ENCODE measurements around the gene ASPSCR1. TPM values are rescaled to one million over a fixed set of nuclear protein-coding genes. Genes with fewer than 3 reads are reported as not detected.

The ASPSCR1 gene
- total RNA-seq, 2 donors from 2014 or later = 22.3 to 30.3 TPM

DNA sequence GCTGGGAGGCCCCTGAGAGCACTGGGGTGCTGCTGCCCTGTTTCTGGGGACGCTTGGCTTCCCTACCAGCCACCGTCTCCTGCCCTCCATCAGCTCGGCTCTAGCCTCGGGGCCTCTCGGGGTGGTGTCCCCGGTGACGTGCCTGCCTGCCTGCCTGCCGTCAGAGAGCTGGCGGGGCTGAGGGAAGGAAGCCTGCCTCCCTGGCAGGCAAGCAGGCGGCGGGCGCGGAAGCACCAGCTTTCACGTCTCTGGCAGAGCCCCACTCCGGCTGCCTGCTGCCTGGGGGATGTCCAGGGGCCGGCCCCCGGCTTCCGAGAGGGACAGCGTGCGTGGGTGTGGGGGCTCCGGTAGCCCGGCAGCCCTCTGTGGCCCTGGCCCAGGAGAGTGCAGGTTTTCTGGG lies 35.9 kb downstream of the ASPSCR1 start:
- no peak overlapping the region for H3K27ac Mint-ChIP-seq
- H3K36me3 Mint-ChIP-seq (ENCODE audit: low read depth) = peaks cover 2% of the 10 kb centered on the region
- no peaks in the 10 kb centered on the region for H3K4me1 Mint-ChIP-seq
- no peaks in the 10 kb centered on the region for H3K9me3 Mint-ChIP-seq
- no peak for ATAC-seq (replicated peaks)
- H3K4me3 Mint-ChIP-seq = no peak overlapping the region
- H3K27me3 Mint-ChIP-seq = no peaks in the 10 kb centered on the region

DNA sequence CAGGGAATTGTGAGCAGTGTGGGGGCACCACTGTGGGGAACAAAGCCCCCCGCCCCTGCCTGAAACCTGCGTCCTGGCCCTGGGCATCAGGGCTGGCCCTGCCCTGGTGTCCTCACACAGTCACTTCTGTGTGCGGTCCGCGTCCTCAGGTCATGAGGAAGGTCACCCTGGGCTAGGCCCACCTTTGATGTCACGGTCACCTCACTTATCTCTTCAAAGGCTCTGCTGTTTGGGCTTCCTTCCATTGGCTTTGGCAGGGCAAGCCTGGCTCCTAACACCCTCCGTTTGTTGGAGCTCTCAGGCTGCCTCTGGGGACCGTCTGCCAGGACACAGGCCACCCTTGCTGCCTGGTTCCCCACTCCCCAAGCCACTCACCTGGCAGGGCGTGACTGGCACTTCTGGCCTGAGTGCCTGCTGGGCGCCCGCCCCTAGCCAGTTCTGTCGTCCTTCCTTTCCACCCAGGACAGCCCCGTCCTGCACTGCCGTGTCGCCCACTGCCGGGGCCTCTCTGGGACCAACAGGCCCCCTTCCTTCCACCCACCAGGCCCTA lies 36.4 kb downstream of the ASPSCR1 start:
- no peaks in the 10 kb centered on the region for H3K9me3 Mint-ChIP-seq
- no peaks in the 10 kb centered on the region for H3K27me3 Mint-ChIP-seq
- H3K4me1 Mint-ChIP-seq = no peaks in the 10 kb centered on the region
- no peak overlapping the region for H3K27ac Mint-ChIP-seq
- no peak overlapping the region for H3K4me3 Mint-ChIP-seq
- ATAC-seq (replicated peaks) = no peak
- peaks cover 7% of the 10 kb centered on the region for H3K36me3 Mint-ChIP-seq (ENCODE audit: low read depth)

DNA sequence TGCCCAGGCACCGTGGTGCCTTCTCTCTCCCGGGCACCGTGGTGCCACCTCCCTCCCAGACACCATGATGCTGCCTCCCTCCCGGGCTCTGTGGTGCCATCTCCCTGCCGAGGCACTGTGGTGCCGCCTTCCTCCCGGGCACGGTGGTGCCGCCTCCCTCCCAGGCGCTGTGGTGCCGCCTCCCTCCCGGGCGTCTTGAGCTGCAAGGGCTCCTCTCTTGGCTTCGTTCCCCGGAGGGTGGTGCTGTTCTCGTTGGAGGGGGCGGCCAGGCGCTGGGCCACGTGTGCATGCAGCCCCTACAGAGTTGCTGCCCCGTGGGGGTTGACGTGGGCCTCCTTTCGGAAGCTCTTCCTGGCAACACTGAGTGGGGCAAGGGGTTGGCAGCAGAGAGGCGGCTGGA lies 37.0 kb downstream of the ASPSCR1 start:
- Mint-ChIP-seq H3K27ac (no peak overlapping the region), H3K27me3 (no peaks in the 10 kb centered on the region), H3K4me1 (no peaks in the 10 kb centered on the region), H3K9me3 (no peaks in the 10 kb centered on the region), H3K4me3 (no peak overlapping the region), H3K36me3 (ENCODE audit: low read depth) (peaks cover 9% of the 10 kb centered on the region)
- ATAC-seq (replicated peaks) = no peak

DNA sequence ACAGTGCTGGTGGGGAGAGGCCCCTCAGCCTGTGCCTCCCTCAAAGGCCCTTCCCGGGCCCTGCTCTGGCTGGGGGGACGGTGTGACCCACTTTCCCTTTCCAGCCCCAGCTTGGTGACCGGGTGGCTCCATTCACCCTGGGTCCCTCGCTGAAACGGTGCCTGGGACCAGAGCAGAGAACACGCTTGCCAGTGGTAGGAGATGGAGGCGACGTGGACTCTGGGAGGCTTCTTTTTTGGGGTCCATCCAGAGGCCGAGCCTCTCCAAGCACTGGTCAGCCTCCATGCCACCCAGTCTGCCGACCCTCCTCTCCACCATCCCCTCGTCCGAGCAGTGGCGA lies 37.5 kb downstream of the ASPSCR1 start:
- no peak overlapping the region for H3K4me3 Mint-ChIP-seq
- H3K36me3 Mint-ChIP-seq (ENCODE audit: low read depth) = peaks cover 9% of the 10 kb centered on the region
- H3K27ac Mint-ChIP-seq = no peak overlapping the region
- no peaks in the 10 kb centered on the region for H3K4me1 Mint-ChIP-seq
- no peak for ATAC-seq (replicated peaks)
- no peaks in the 10 kb centered on the region for H3K27me3 Mint-ChIP-seq
- no peaks in the 10 kb centered on the region for H3K9me3 Mint-ChIP-seq

DNA sequence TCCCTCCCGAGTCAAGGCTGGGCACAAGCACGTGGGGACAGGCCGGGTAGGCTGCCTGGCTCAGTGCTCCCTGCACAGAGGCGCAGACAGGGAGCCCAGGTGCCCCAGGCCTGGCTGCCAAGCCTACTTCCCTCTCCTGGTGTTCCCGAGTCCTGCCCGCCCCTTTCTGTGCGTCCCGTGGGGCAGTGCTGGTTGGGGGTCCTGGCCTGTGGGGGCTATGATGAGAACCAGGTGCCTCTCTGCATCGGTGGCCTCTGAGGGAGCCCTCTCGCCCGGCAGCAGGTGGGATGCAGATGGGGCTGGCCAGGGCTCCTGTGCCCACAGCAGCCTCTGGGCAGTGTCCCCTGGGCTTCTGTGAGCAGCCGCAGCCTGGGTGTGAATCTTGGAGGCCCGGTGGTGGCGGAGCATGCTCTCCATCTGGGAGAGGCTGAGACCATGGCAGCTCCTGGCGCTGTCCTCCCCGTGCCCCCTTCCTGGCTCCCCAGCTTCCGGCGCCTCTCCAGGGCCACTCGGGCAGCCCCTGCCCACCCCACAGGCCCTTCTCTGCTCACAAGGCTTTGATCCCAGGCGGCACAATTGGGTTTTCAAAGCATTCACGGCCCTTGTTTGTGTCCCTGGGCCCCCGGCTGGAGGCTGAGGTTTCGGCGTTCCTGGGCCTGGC lies 38.0 kb downstream of the ASPSCR1 start:
- no peaks in the 10 kb centered on the region for H3K4me1 Mint-ChIP-seq
- H3K27me3 Mint-ChIP-seq = no peaks in the 10 kb centered on the region
- H3K9me3 Mint-ChIP-seq = no peaks in the 10 kb centered on the region
- no peak overlapping the region for H3K27ac Mint-ChIP-seq
- ATAC-seq (replicated peaks) = no peak
- peaks cover 9% of the 10 kb centered on the region for H3K36me3 Mint-ChIP-seq (ENCODE audit: low read depth)
- no peak overlapping the region for H3K4me3 Mint-ChIP-seq

DNA sequence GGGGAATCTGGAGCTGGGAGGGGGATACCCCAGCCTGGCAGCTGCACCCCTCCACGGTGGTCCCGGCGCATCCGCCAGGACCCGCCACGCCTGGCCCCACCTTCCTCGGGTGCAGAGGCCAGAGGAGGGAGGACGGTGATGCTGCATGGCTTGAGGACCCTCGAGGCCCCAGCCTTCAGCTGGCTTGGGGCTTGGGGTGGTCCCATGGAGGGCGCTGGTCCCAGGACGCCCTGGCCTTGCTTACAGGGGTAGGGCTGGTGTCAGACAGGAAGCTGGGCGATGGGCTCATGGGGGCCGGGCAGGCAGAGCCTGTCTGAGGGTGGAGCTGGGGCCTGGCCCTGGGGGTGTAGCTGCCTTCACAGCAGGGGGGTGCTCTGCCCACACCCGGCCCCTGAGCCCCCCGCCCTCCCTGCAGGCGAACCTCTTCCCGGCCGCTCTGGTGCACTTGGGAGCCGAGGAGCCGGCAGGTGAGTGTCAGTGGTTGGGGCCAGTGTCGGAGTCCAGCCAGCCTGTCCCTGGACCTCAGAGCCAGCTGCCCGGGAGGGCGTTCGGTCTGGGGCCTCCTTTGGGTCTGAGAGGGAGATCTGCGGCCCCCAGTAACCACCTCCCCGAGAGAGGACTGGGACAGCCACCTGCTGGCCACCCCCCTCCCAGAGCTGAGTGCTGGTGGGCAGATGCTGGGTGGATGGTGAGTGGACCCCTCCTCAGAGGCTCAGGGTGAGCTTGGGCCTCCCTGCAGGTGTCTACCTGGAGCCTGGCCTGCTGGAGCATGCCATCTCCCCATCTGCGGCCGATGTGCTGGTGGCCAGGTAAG lies 38.8 kb downstream of the ASPSCR1 start:
- no peak overlapping the region for H3K27ac Mint-ChIP-seq
- no peak overlapping the region for H3K4me3 Mint-ChIP-seq
- H3K9me3 Mint-ChIP-seq = no peaks in the 10 kb centered on the region
- ATAC-seq (replicated peaks) = no peak
- peaks cover 9% of the 10 kb centered on the region for H3K36me3 Mint-ChIP-seq (ENCODE audit: low read depth)
- no peaks in the 10 kb centered on the region for H3K4me1 Mint-ChIP-seq
- no peaks in the 10 kb centered on the region for H3K27me3 Mint-ChIP-seq

DNA sequence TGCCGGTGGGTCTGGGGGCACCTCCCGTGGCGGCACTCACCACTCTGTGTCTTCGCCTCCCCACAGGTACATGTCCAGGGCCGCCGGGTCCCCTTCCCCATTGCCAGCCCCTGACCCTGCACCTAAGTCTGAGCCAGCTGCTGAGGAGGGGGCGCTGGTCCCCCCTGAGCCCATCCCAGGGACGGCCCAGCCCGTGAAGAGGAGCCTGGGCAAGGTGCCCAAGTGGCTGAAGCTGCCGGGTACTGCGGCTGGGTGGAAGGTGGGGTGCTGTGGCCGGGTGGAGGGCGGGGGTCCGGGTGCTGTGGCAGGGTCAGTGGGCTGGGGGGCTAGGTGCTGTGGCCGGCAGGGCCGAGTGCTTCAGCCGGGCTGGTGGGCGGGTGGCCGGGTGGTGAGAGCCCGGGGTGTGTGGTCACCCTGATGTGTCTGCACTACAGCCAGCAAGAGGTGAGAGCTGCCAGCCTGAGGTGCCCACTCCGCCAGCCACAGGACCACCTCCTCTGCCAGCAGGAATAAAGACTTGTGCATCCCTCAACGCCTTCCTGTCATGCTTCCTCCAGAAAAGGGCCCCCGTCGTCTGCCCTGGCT lies 39.5 kb downstream of the ASPSCR1 start:
- Mint-ChIP-seq H3K9me3 (no peaks in the 10 kb centered on the region), H3K4me3 (no peak overlapping the region), H3K4me1 (no peaks in the 10 kb centered on the region), H3K36me3 (ENCODE audit: low read depth) (peaks cover 15% of the 10 kb centered on the region), H3K27ac (no peak overlapping the region), H3K27me3 (no peaks in the 10 kb centered on the region)
- no peak for ATAC-seq (replicated peaks)

DNA sequence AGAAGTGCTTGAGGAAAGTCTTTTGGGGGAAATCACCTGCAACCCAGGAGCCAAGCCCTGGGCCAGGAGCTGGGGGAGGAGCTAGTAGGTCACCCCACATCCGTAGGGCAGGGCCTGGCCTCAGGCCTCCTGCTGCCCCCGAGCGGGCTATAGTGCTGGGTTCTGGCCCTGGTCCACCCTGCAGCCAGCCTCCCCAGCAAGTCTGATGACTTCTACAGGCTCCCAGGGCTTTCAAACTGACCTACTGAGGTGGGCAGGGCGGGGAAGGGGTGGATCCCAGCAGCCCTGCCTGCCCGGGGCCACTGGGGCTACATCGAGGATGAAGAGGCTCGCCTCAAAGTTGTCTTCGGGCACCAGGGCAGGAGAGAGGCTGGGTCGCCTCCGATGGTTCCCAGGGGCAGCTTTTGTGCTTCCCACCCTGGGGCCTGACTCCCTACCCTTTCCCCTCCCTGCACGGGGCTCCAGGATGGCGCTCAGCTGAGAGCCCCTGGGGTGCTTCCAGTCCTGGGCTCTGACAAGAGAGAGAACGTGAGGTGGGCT lies 40.3 kb downstream of the ASPSCR1 start:
- H3K4me3 Mint-ChIP-seq = no peak overlapping the region
- peaks cover 15% of the 10 kb centered on the region for H3K36me3 Mint-ChIP-seq (ENCODE audit: low read depth)
- no peak for ATAC-seq (replicated peaks)
- no peaks in the 10 kb centered on the region for H3K4me1 Mint-ChIP-seq
- no peaks in the 10 kb centered on the region for H3K9me3 Mint-ChIP-seq
- no peak overlapping the region for H3K27ac Mint-ChIP-seq
- no peaks in the 10 kb centered on the region for H3K27me3 Mint-ChIP-seq

DNA sequence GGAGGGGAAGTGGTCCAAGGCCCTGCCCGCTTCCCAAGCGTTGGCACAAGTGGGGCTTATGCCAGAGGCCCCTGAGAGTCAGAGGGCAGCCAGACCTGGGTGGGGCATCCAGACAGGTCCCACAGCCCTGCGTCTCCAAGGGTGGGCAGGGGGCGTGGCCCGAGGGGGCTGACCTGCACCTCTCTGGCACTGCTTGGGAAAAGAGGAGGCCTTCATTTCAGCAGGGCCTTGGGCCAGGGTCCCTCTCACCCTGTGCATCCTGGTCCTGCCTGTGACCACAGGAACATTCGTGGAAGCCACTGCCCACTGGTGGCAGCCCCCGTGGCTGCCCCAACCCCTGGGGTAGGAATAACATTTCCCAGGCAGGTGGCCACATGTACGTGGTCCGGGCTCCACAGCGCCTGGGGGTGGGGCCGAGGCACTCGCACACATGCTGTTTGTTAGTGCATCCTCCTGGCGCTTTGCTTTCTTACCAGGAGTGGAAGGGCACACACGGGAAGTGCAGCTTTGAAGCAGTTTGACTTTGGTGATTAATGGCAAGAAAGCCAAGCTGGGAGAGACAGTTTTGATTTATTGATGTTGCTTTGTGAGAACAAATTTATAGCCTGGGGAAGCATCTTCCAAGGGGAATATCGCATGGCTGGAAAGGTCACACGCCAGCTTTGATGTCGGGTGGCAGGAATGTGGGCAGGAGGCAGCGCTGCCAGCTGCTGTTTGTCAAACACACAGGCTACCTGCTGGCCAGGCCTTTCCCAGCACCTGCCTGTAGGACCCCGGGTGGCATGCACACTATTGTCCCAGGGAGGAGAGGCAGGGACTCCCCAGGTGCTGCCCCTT lies 40.9 kb downstream of the ASPSCR1 start:
- no peak for ATAC-seq (replicated peaks)
- Mint-ChIP-seq H3K36me3 (ENCODE audit: low read depth) (peaks cover 15% of the 10 kb centered on the region), H3K4me3 (no peak overlapping the region)

DNA sequence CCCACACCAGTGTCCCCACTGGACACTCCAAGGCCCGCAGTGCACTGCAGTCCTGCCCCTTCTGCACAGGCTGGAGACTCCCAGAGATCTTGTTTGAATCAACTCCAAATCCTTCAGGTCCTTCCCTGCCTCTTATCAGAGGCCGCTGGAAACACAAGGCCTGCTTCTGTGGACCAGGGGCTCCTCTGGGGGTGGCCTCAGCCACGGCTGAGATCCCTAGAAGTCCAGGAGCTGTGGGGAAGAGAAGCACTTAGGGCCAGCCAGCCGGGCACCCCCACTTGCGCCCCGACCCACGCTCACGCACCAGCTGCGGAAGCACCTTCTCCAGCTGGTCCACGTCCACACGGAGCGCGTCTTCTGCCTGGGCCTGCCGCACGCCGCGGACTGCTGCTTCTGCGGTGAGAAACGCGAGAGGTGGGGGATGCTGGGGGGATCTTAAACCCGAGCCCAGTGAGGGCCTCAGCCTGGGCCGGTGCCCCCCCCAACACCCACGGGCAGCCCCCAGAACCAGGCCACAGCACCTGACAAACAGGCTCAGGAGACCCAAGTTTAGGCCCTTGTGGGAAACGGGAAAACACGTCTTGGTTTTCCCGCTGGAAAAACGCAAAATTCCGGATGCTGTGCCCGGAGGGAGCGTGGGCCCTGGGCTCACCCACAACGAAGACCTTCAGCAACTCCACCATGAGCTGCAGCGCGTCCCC lies 41.7 kb downstream of the ASPSCR1 start:
- ATAC-seq (replicated peaks) = no peak
- no peak overlapping the region for H3K4me3 Mint-ChIP-seq
- H3K36me3 Mint-ChIP-seq (ENCODE audit: low read depth) = peaks cover 15% of the 10 kb centered on the region
- no peaks in the 10 kb centered on the region for H3K4me1 Mint-ChIP-seq
- no peak overlapping the region for H3K27ac Mint-ChIP-seq
- no peaks in the 10 kb centered on the region for H3K27me3 Mint-ChIP-seq
- no peaks in the 10 kb centered on the region for H3K9me3 Mint-ChIP-seq

More for the DNA sequence above, 40.9 kb downstream of the ASPSCR1 start:
- H3K4me1 Mint-ChIP-seq = no peaks in the 10 kb centered on the region
- H3K27ac Mint-ChIP-seq = no peak overlapping the region
- no peaks in the 10 kb centered on the region for H3K27me3 Mint-ChIP-seq
- no peaks in the 10 kb centered on the region for H3K9me3 Mint-ChIP-seq

DNA sequence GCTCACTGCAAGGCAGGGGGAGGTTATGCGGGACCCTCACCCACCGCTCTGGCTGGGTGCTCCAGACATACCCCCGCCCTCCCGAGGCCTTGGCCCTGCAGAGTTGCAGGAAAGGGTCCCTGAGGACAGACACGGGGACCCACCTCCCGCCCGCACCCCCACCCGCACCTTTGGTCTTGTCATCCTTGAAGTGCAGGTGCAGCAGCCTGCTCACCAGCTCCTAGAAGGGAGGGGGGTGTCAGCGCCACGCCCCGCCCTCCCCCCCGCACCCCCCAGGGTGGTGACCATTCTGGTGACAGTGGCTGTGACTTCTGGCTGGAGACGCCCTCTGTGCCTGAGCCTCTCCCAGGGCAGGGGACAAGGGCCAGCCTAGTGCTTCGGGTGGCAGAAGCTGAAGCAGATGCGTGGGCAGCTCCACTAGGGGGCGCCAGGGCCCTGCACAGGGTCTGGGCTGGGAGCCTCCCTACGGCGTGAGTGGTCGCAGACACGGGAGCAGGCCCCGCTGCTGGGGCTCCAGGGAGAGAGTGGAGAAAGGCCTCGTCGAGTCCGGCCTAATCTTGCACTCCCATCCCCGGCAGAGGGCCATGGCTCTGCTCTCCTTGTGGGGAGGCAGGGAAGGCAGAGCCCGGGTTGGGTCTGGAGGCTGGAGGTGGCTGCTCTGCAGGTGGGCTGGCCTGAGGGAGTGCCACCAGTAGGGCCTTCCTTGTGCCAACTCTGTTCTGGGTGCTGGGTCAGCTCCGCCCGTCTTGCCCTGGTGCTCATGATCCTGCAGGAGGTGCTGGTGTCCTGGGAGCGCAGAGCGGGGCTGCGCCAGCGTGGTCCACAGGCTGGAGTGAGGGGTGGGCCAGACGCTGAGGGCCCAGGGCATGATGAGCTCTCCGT lies 42.5 kb downstream of the ASPSCR1 start:
- Mint-ChIP-seq H3K27ac (no peak overlapping the region), H3K27me3 (no peaks in the 10 kb centered on the region), H3K4me3 (peak overlapping the region; percentile 90)

DNA sequence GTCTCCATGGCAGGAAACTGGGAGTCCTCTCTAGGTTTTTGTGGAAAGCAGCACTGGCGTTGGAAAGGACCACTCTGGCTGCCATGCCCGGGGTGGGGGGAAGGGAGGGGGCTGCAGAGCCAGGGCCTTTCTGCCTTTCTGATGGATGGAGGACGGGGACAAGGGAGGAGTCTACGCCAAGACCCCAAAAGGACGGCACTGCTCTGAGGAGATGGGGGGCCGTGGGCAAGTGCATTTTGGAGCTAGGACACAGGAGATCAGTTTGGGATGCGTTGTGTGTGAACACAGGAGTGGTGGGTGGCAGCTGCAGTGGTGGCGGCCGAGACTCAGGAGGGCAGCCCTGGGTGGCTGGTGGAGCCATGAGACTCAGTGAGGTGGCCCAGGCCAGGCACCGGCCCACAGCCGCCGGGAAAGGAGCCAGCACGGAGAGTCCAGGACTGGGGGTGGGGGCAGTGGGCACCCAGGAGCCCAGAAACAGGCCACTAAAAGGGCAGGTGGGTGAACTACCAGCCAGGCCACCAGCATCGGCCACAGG lies 43.2 kb downstream of the ASPSCR1 start:
- no peaks in the 10 kb centered on the region for H3K4me1 Mint-ChIP-seq
- H3K27ac Mint-ChIP-seq = no peak overlapping the region
- no peaks in the 10 kb centered on the region for H3K9me3 Mint-ChIP-seq
- ATAC-seq (replicated peaks) = no peak
- H3K27me3 Mint-ChIP-seq = no peaks in the 10 kb centered on the region
- peaks cover 15% of the 10 kb centered on the region for H3K36me3 Mint-ChIP-seq (ENCODE audit: low read depth)
- H3K4me3 Mint-ChIP-seq = peak overlapping the region; percentile 90

More for the DNA sequence above, 42.5 kb downstream of the ASPSCR1 start:
- Mint-ChIP-seq H3K36me3 (ENCODE audit: low read depth) (peaks cover 15% of the 10 kb centered on the region), H3K9me3 (no peaks in the 10 kb centered on the region), H3K4me1 (no peaks in the 10 kb centered on the region)
- ATAC-seq (replicated peaks) = no peak

Measured in activated T-helper 17 cell treated with anti-CD3 and anti-CD28 coated beads, Interleukin-2, amount 50 U/mL, for 72 hours (primary cell).